Activated CD4-positive, alpha-beta T cell treated with anti-CD3 and anti-CD28 coated beads, Interleukin-2, amount 50 U/mL, for 4 hours (primary cell): Measurements from ENCODE around the gene OR10A5.
"Not testable (repeated sequence)": the region's sequence is repeated elsewhere in the genome, so short reads cannot be mapped to it uniquely, and the experiment has no call there.

ENCODE experiments used
- DNase-seq, 2 experiments: peaks; one replicate each; pipeline ENCODE4 v3.0.0-alpha.2; 2020

OR10A5 gene

GRCh38 chr11:6876325-6876724, 30.8 kb downstream of the OR10A5 start, which contains the start of gene OR10A4:
Gene OR10A4 (plus strand): TSS chr11:6876625. CDS start chr11:6876648, 23 bp downstream.
- DNase-seq = no peak

- DNase-seq = no peak
Observed at GRCh38 chr11:6876914-6877313, 31.4 kb downstream of the OR10A5 start.

GRCh38 chr11:6882751-6883150, 37.3 kb downstream of the OR10A5 start:
- no peak for DNase-seq

- not testable (repeated sequence) for DNase-seq
Observed at GRCh38 chr11:6887711-6888110, 42.2 kb downstream of the OR10A5 start.

GRCh38 chr11:6888830-6889229, 43.3 kb downstream of the OR10A5 start:
- DNase-seq = no peak

DNA sequence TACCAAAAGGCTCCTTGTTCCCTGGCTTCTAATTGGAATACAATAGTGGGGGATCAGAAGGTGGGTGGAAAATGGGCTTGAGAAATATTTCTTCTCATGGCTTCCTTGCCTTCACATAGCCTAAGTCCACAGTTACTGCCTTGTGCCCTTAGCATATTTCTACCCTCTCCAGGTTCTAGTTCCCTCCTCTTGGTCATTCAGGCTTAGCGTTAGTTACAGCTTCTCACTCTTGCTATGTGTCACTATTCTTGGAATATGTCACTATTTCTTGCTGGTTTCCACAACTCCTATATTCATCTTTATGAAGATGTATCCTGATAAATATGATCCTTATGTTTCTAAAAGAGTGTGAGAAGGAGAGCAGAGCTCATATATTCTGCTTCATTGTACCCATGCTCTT, 44.4 kb downstream of the OR10A5 start:
- no peak for DNase-seq

DNA sequence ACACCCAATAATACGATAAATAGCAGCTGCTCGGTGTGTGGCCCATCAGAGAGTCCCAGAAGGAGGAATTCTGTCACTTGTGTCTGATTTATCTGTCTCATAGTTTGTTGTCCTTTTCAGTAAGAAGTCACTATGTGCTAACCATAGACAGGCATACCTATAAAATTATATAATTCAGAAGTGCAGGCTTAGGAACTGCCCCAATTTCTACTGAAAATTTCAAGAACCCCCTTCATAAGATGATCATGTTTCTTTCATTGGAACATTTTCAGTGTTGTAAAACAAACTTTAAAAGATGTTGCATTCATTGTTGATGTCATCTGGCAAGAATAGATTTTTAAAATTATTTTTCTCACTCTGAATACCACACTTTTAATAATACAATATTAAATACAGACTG, 46.9 kb downstream of the OR10A5 start, which contains the start of gene OR2D2:
OR2D2 (minus strand) TSS at position 101 of the 400 bp plus-strand sequence; CDS start at position 101, 0 bp downstream.
- no peak for DNase-seq

DNA sequence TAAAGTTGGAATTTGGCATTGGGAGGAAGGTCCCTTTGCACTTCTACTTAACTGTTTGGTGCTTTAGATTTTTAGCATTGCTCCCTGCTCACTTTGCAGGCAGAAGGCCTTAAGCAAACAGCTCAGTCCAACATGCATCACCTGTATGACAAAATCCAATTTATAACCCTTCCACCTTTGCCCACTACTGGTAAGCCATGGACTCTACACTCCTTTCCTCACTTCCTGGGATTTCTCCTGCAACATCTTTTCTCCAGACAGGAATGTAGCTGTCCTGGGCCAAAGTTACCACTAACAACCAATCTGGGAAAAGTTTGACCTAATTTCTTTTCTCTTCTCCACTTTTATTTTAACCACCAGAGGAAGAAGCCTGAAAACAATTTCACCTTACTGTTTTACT, 48.6 kb downstream of the OR10A5 start:
- DNase-seq = no peak

- DNase-seq = no peak
Observed at GRCh38 chr11:6895010-6895409, 49.5 kb downstream of the OR10A5 start.
